WERI-Rb-1 (cell line): ENCODE results near the gene CAPN9.

ENCODE experiments used
- DNase-seq: peaks from one replicate; pipeline ENCODE4 v3.0.0-alpha.2; 2020
- H3K27ac ChIP-seq: fragments of 250-450 bp; sonication (Bioruptor Pico); 2 replicates; pipeline ENCODE4 v1.5.1; 2020; ENCODE audit warnings: mild to moderate bottlenecking, moderate library complexity
- H3K27me3 ChIP-seq: fragments of 250-450 bp; sonication (Bioruptor Pico); 2 replicates; pipeline ENCODE4 v1.5.1; 2021; ENCODE audit warnings: mild to moderate bottlenecking, low read depth, moderate library complexity; ENCODE audit not compliant: insufficient read depth, severe bottlenecking
- H3K36me3 ChIP-seq: fragments of 250-450 bp; sonication (Bioruptor Pico); 2 replicates; pipeline ENCODE4 v1.5.1; 2020; ENCODE audit warnings: mild to moderate bottlenecking, moderate library complexity
- H3K4me3 ChIP-seq: 2 replicates; pipeline ENCODE4 v1.5.1; 2011; ENCODE audit warnings: low read depth, mild to moderate bottlenecking, control low read depth, low read length
- H3K9me3 ChIP-seq: fragments of 250-450 bp; sonication (Bioruptor Pico); 2 replicates; pipeline ENCODE4 v1.5.1; 2021; ENCODE audit warnings: mild to moderate bottlenecking, moderate library complexity; ENCODE audit not compliant: severe bottlenecking
- TF ChIP-seq, protein P1 (sequence below): IDR thresholded peaks from 2 replicates; pipeline ENCODE4 v1.5.1; 2011; ENCODE audit warnings: low read depth, mild to moderate bottlenecking, control low read depth, inconsistent platforms, low read length

Gene CAPN9

GRCh38 chr1:230822092-230822581 lies 74.9 kb downstream of the CAPN9 start:
- H3K4me3 ChIP-seq = no peak overlapping the region
- no peaks in the 10 kb centered on the region for H3K27me3 ChIP-seq
- H3K36me3 ChIP-seq = no peaks in the 10 kb centered on the region
- TF ChIP-seq, protein P1, sequence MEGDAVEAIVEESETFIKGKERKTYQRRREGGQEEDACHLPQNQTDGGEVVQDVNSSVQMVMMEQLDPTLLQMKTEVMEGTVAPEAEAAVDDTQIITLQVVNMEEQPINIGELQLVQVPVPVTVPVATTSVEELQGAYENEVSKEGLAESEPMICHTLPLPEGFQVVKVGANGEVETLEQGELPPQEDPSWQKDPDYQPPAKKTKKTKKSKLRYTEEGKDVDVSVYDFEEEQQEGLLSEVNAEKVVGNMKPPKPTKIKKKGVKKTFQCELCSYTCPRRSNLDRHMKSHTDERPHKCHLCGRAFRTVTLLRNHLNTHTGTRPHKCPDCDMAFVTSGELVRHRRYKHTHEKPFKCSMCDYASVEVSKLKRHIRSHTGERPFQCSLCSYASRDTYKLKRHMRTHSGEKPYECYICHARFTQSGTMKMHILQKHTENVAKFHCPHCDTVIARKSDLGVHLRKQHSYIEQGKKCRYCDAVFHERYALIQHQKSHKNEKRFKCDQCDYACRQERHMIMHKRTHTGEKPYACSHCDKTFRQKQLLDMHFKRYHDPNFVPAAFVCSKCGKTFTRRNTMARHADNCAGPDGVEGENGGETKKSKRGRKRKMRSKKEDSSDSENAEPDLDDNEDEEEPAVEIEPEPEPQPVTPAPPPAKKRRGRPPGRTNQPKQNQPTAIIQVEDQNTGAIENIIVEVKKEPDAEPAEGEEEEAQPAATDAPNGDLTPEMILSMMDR = no peak
- DNase-seq = no peak
- H3K9me3 ChIP-seq = no peaks in the 10 kb centered on the region
- no peak overlapping the region for H3K27ac ChIP-seq

- Histone ChIP-seq H3K4me3 (no peak overlapping the region), H3K27me3 (no peaks in the 10 kb centered on the region), H3K27ac (no peak overlapping the region), H3K9me3 (no peaks in the 10 kb centered on the region), H3K36me3 (no peaks in the 10 kb centered on the region)
- TF ChIP-seq, protein P1 = no peak
- no peak for DNase-seq
Observed at GRCh38 chr1:230823426-230823825, 76.2 kb downstream of the CAPN9 start.

GRCh38 chr1:230823931-230824381 lies 76.8 kb downstream of the CAPN9 start:
- no peak for DNase-seq
- no peaks in the 10 kb centered on the region for H3K27me3 ChIP-seq
- TF ChIP-seq, protein P1 = no peak
- no peak overlapping the region for H3K4me3 ChIP-seq
- no peaks in the 10 kb centered on the region for H3K36me3 ChIP-seq
- H3K9me3 ChIP-seq = no peaks in the 10 kb centered on the region
- no peak overlapping the region for H3K27ac ChIP-seq

DNA sequence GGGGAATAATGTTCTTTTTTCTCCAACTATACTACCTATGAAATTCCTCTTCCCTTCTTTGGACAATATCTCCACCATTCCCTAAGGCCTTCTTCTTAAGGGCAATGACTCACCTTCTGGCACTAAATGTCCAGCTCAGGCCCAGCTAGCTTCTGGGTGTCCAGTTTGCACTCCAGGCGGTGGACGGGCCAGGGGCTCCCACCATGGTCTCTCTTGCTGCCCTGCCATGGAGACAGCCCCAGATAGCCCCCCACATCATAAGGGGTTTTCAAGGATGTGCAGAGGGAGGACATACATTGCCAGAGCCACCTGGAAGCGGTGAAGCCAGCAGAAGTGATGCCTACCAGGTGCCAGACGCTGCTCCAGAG lies 77.3 kb downstream of the CAPN9 start:
- H3K9me3 ChIP-seq = no peaks in the 10 kb centered on the region
- no peak overlapping the region for H3K4me3 ChIP-seq
- H3K27ac ChIP-seq = no peak overlapping the region
- DNase-seq = no peak
- TF ChIP-seq, protein P1 = no peak
- no peaks in the 10 kb centered on the region for H3K36me3 ChIP-seq
- H3K27me3 ChIP-seq = no peaks in the 10 kb centered on the region

DNA sequence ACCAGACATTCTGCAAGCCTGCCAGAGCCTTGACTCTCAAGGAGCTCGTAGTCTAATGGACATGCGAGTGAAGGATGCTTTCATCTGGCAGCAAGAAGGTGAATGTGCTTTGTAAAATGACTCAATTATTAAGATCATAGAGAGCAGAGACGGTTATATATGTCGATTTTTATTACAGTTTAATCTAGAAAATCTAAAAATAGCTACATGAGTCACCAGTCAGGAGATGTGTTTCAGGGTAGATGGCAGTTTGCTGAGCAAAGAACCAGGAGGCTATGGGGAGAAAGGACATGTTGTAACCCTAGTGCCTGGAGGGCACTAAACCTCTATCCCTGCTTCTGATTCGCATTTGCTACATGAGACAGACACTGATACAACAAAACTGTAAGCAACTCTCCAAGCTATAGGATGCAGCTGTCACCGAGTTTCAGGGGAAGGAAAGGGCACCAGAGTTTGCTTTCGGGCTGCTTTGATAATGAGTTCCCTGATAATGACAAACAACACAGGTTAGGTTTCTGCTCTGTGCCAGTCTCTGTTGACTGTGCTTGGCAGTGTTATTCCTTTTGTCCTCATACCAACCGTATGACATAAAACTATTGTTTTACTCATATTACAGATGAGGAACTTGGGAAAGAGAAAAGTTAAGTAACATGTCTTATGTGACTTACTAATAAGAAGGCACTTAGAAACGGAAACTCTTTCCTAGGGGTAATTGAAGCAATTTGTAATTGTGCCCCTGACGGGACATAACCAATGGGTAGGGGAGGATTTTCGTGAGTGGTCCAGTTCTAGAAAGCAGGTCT lies 77.9 kb downstream of the CAPN9 start:
- DNase-seq = no peak
- no peak overlapping the region for H3K27ac ChIP-seq
- TF ChIP-seq, protein P1 = no peak

More for the DNA sequence above, 77.9 kb downstream of the CAPN9 start:
- Histone ChIP-seq H3K4me3 (no peak overlapping the region), H3K27me3 (no peaks in the 10 kb centered on the region), H3K9me3 (no peaks in the 10 kb centered on the region), H3K36me3 (no peaks in the 10 kb centered on the region)
